IPS-20b (cell line): ENCODE measurements around the gene BPIFB1.

Experiments used
- H3K27ac ChIP-seq: one replicate; pipeline ENCODE4 v1.5.1; 2013; ENCODE audit warnings: low read length
- H3K27me3 ChIP-seq: 2 replicates; pipeline ENCODE4 v1.6.1; 2013; ENCODE audit warnings: mild to moderate bottlenecking, low read length, inconsistent platforms; ENCODE audit not compliant: insufficient read depth
- H3K36me3 ChIP-seq: 2 replicates; pipeline ENCODE4 v1.6.1; 2013; ENCODE audit warnings: low read depth, mild to moderate bottlenecking, inconsistent platforms, low read length, moderate library complexity; ENCODE audit not compliant: insufficient read depth
- H3K4me1 ChIP-seq: 2 replicates; pipeline ENCODE4 v1.6.1; 2013; ENCODE audit warnings: mild to moderate bottlenecking, control low read depth, inconsistent platforms, low read length, moderate library complexity; ENCODE audit not compliant: insufficient read depth
- H3K4me3 ChIP-seq: 2 replicates; pipeline ENCODE4 v1.5.1; 2013; ENCODE audit warnings: mild to moderate bottlenecking, low read length, inconsistent platforms
- H3K9ac ChIP-seq: 2 replicates; pipeline ENCODE4 v1.6.1; 2013; ENCODE audit warnings: low read depth, mild to moderate bottlenecking, inconsistent platforms, low read length, moderate library complexity
- H3K9me3 ChIP-seq: 2 replicates; pipeline ENCODE4 v1.6.1; 2013; ENCODE audit warnings: mild to moderate bottlenecking, low read depth, low read length, inconsistent platforms; ENCODE audit not compliant: insufficient read depth

The BPIFB1 gene

GRCh38 chr20:33275215-33275614 lies 7.8 kb upstream of the BPIFB1 start:
- no peak overlapping the region for H3K27ac ChIP-seq
- peaks cover 6% of the 10 kb centered on the region; the same call in 1 of the 2 replicates for H3K4me1 ChIP-seq
- no peaks in the 10 kb centered on the region for H3K36me3 ChIP-seq
- H3K9ac ChIP-seq = no peak overlapping the region
- H3K4me3 ChIP-seq = no peak overlapping the region
- H3K27me3 ChIP-seq = no peaks in the 10 kb centered on the region
- no peaks in the 10 kb centered on the region for H3K9me3 ChIP-seq

- no peaks in the 10 kb centered on the region for H3K36me3 ChIP-seq
- no peaks in the 10 kb centered on the region for H3K27me3 ChIP-seq
- H3K27ac ChIP-seq = no peak overlapping the region
- H3K9ac ChIP-seq = no peak overlapping the region
- H3K4me1 ChIP-seq = peaks cover 6% of the 10 kb centered on the region; the same call in 1 of the 2 replicates
- no peaks in the 10 kb centered on the region for H3K9me3 ChIP-seq
- H3K4me3 ChIP-seq = no peak overlapping the region
Observed at GRCh38 chr20:33275871-33276270, 7.1 kb upstream of the BPIFB1 start.

- H3K9me3 ChIP-seq = no peaks in the 10 kb centered on the region
- no peak overlapping the region for H3K4me3 ChIP-seq
- H3K27ac ChIP-seq = no peak overlapping the region
- peaks cover 6% of the 10 kb centered on the region; the same call in 1 of the 2 replicates for H3K4me1 ChIP-seq
- no peaks in the 10 kb centered on the region for H3K36me3 ChIP-seq
- H3K27me3 ChIP-seq = no peaks in the 10 kb centered on the region
- no peak overlapping the region for H3K9ac ChIP-seq
Observed at GRCh38 chr20:33276303-33277113, 6.5 kb upstream of the BPIFB1 start.

GRCh38 chr20:33277471-33278441 lies 5.3 kb upstream of the BPIFB1 start:
- Histone ChIP-seq H3K27me3 (no peaks in the 10 kb centered on the region), H3K27ac (no peak overlapping the region), H3K9ac (no peak overlapping the region), H3K4me3 (no peak overlapping the region), H3K36me3 (no peaks in the 10 kb centered on the region), H3K9me3 (no peaks in the 10 kb centered on the region), H3K4me1 (peaks cover 6% of the 10 kb centered on the region; the same call in 1 of the 2 replicates)

- Histone ChIP-seq H3K27ac (no peak overlapping the region), H3K36me3 (no peaks in the 10 kb centered on the region), H3K9ac (no peak overlapping the region), H3K4me1 (peaks cover 6% of the 10 kb centered on the region; the same call in 1 of the 2 replicates), H3K9me3 (no peaks in the 10 kb centered on the region), H3K4me3 (no peak overlapping the region), H3K27me3 (no peaks in the 10 kb centered on the region)
Observed at GRCh38 chr20:33278700-33279099, 4.3 kb upstream of the BPIFB1 start.

- Histone ChIP-seq H3K9ac (no peak overlapping the region), H3K36me3 (no peaks in the 10 kb centered on the region), H3K27me3 (no peaks in the 10 kb centered on the region), H3K9me3 (no peaks in the 10 kb centered on the region), H3K27ac (no peak overlapping the region), H3K4me3 (no peak overlapping the region), H3K4me1 (peaks cover 6% of the 10 kb centered on the region; the same call in 1 of the 2 replicates)
Observed at GRCh38 chr20:33279261-33279910, 3.6 kb upstream of the BPIFB1 start.

- Histone ChIP-seq H3K9me3 (no peaks in the 10 kb centered on the region), H3K36me3 (no peaks in the 10 kb centered on the region), H3K27me3 (no peaks in the 10 kb centered on the region), H3K27ac (no peak overlapping the region), H3K4me3 (no peak overlapping the region), H3K9ac (no peak overlapping the region), H3K4me1 (peaks cover 6% of the 10 kb centered on the region; the same call in 1 of the 2 replicates)
Observed at GRCh38 chr20:33280000-33280680, 2.9 kb upstream of the BPIFB1 start.

GRCh38 chr20:33280775-33281174 lies 2.2 kb upstream of the BPIFB1 start:
- H3K27me3 ChIP-seq = no peaks in the 10 kb centered on the region
- no peak overlapping the region for H3K27ac ChIP-seq
- no peak overlapping the region for H3K4me3 ChIP-seq
- H3K4me1 ChIP-seq = peaks cover 6% of the 10 kb centered on the region; the same call in 1 of the 2 replicates
- H3K36me3 ChIP-seq = no peaks in the 10 kb centered on the region
- H3K9ac ChIP-seq = no peak overlapping the region
- H3K9me3 ChIP-seq = no peaks in the 10 kb centered on the region

- Histone ChIP-seq H3K9me3 (no peaks in the 10 kb centered on the region), H3K4me1 (peaks cover 6% of the 10 kb centered on the region; the same call in 1 of the 2 replicates), H3K9ac (no peak overlapping the region), H3K27me3 (no peaks in the 10 kb centered on the region), H3K36me3 (no peaks in the 10 kb centered on the region), H3K27ac (no peak overlapping the region), H3K4me3 (no peak overlapping the region)
Observed at GRCh38 chr20:33281550-33282146, 1.4 kb upstream of the BPIFB1 start.

- H3K27me3 ChIP-seq = no peaks in the 10 kb centered on the region
- no peak overlapping the region for H3K27ac ChIP-seq
- H3K36me3 ChIP-seq = no peaks in the 10 kb centered on the region
- peaks cover 6% of the 10 kb centered on the region; the same call in 1 of the 2 replicates for H3K4me1 ChIP-seq
- no peak overlapping the region for H3K4me3 ChIP-seq
- no peak overlapping the region for H3K9ac ChIP-seq
- H3K9me3 ChIP-seq = no peaks in the 10 kb centered on the region
Observed at GRCh38 chr20:33282196-33282934, 649 bp upstream of the BPIFB1 start.
